Activated CD8-positive, alpha-beta T cell treated with anti-CD3 and anti-CD28 coated beads, Interleukin-2, amount 10 ng/mL, durations not matched to agents 7 days and 5 days (primary cell): Measurements from ENCODE around the gene THOC2. TPM values are rescaled to one million over a fixed set of nuclear protein-coding genes. Genes with fewer than 3 reads are reported as not detected.
"Not testable (repeated sequence)": the region's sequence is repeated elsewhere in the genome, so short reads cannot be mapped to it uniquely, and the experiment has no call there.

Source experiments
- ATAC-seq: fragments of 150-1000 bp; cut with Tn5 transposase; one replicate; pipeline ENCODE4 v1.10.0; 2021; ENCODE audit warnings: moderate library complexity
- CTCF ChIA-PET: fragments of 350-600 bp; sonication (Branson Sonifier 250); formaldehyde crosslinking; loops from one replicate; lab custom pipeline; 2021; ENCODE audit warnings: antibody characterized with exemption; lab: Charles Lee
- POLR2A ChIA-PET: fragments of 350-600 bp; sonication (Branson Sonifier 250); formaldehyde crosslinking; loops from one replicate; lab custom pipeline; 2021; ENCODE audit warnings: antibody characterized with exemption; lab: Charles Lee
- DNase-seq: peaks from one replicate; pipeline ENCODE4 v3.0.0-alpha.2; 2020
- H3K27ac Mint-ChIP-seq: one replicate; pipeline ENCODE4 v1.8.0; 2021; ENCODE audit warnings: mild to moderate bottlenecking, mixed read lengths
- H3K27me3 Mint-ChIP-seq: one replicate; pipeline ENCODE4 v1.8.0; 2021; ENCODE audit warnings: low read depth, mixed read lengths
- H3K36me3 Mint-ChIP-seq: one replicate; pipeline ENCODE4 v1.8.0; 2021; ENCODE audit warnings: low read depth, mixed read lengths
- H3K4me1 Mint-ChIP-seq: one replicate; pipeline ENCODE4 v1.8.0; 2021; ENCODE audit warnings: low read depth, mixed read lengths
- H3K4me3 Mint-ChIP-seq: one replicate; pipeline ENCODE4 v1.8.0; 2021; ENCODE audit warnings: mild to moderate bottlenecking, mixed read lengths
- H3K9me3 Mint-ChIP-seq: one replicate; pipeline ENCODE4 v1.8.0; 2022; ENCODE audit warnings: mixed read lengths; ENCODE audit not compliant: insufficient read depth
- total RNA-seq, 2 experiments: library from RNA; stranded (reverse); gene quantifications; one replicate each; pipeline ENCODE4 v1.2.3, GENCODE V29; 2021

Gene THOC2
- total RNA-seq, 2 experiments from 2014 or later = 78.9 to 83.4 TPM

- POLR2A ChIA-PET, H3K4me3 Mint-ChIP-seq, DNase-seq, H3K27me3 Mint-ChIP-seq, ATAC-seq, CTCF ChIA-PET, H3K9me3 Mint-ChIP-seq: not testable (repeated sequence)
- H3K4me1 Mint-ChIP-seq = peaks cover 17% of the 10 kb centered on the region
- H3K36me3 Mint-ChIP-seq = peaks cover 35% of the 10 kb centered on the region
- peak overlapping the region; percentile 12 for H3K27ac Mint-ChIP-seq
Measured at GRCh38 chrX:123648811-123649181, 84.1 kb downstream of the THOC2 start.

- DNase-seq (peak; percentile 20), ATAC-seq (no peak)
- peaks cover 17% of the 10 kb centered on the region for H3K4me1 Mint-ChIP-seq
- no peak overlapping the region for H3K27ac Mint-ChIP-seq
- ChIA-PET CTCF (no interaction called here), POLR2A (no interaction called here)
- H3K4me3 Mint-ChIP-seq = no peak overlapping the region
- H3K36me3 Mint-ChIP-seq = peaks cover 35% of the 10 kb centered on the region
- no peaks in the 10 kb centered on the region for H3K9me3 Mint-ChIP-seq
- no peaks in the 10 kb centered on the region for H3K27me3 Mint-ChIP-seq
Measured at GRCh38 chrX:123648028-123648810, 84.6 kb downstream of the THOC2 start.

GRCh38 chrX:123647244-123647643 lies 85.6 kb downstream of the THOC2 start:
- Mint-ChIP-seq H3K27ac (no peak overlapping the region), H3K36me3 (peaks cover 27% of the 10 kb centered on the region), H3K4me1 (peaks cover 17% of the 10 kb centered on the region), H3K9me3 (no peaks in the 10 kb centered on the region), H3K27me3 (no peaks in the 10 kb centered on the region), H3K4me3 (no peak overlapping the region)
- POLR2A ChIA-PET = no interaction called here
- DNase-seq (no peak), ATAC-seq (no peak)
- CTCF ChIA-PET = no interaction called here

GRCh38 chrX:123629502-123629901 lies 103.3 kb downstream of the THOC2 start:
- no peak overlapping the region for H3K4me3 Mint-ChIP-seq

GRCh38 chrX:123626962-123627361 lies 105.9 kb downstream of the THOC2 start:
- DNase-seq (no peak), ATAC-seq (no peak)
- H3K4me3 Mint-ChIP-seq = no peak overlapping the region
- H3K4me1 Mint-ChIP-seq = peaks cover 15% of the 10 kb centered on the region
- no peaks in the 10 kb centered on the region for H3K27me3 Mint-ChIP-seq
- POLR2A ChIA-PET = no interaction called here
- H3K36me3 Mint-ChIP-seq = peaks cover 41% of the 10 kb centered on the region
- H3K9me3 Mint-ChIP-seq = no peaks in the 10 kb centered on the region
- no peak overlapping the region for H3K27ac Mint-ChIP-seq
- CTCF ChIA-PET = no interaction called here

More at GRCh38 chrX:123629502-123629901, 103.3 kb downstream of the THOC2 start:
- Mint-ChIP-seq H3K9me3 (no peaks in the 10 kb centered on the region), H3K4me1 (peaks cover 15% of the 10 kb centered on the region), H3K27me3 (no peaks in the 10 kb centered on the region), H3K27ac (no peak overlapping the region), H3K36me3 (peaks cover 45% of the 10 kb centered on the region)
- ATAC-seq (no peak), DNase-seq (no peak)
- ChIA-PET POLR2A (no interaction called here), CTCF (no interaction called here)

GRCh38 chrX:123625952-123626351 lies 106.9 kb downstream of the THOC2 start:
- H3K9me3 Mint-ChIP-seq = no peaks in the 10 kb centered on the region
- DNase-seq (no peak), ATAC-seq (no peak)
- H3K27me3 Mint-ChIP-seq = no peaks in the 10 kb centered on the region
- CTCF ChIA-PET = no interaction called here
- H3K4me1 Mint-ChIP-seq = peaks cover 15% of the 10 kb centered on the region
- POLR2A ChIA-PET = no interaction called here
- H3K4me3 Mint-ChIP-seq = no peak overlapping the region
- no peak overlapping the region for H3K27ac Mint-ChIP-seq
- peaks cover 38% of the 10 kb centered on the region for H3K36me3 Mint-ChIP-seq

- Mint-ChIP-seq H3K9me3 (no peaks in the 10 kb centered on the region), H3K4me1 (peaks cover 15% of the 10 kb centered on the region), H3K27ac (no peak overlapping the region), H3K27me3 (no peaks in the 10 kb centered on the region), H3K36me3 (peaks cover 39% of the 10 kb centered on the region), H3K4me3 (no peak overlapping the region)
- ATAC-seq (no peak), DNase-seq (no peak)
- ChIA-PET CTCF (no interaction called here), POLR2A (no interaction called here)
Measured at GRCh38 chrX:123625477-123625876, 107.4 kb downstream of the THOC2 start.

GRCh38 chrX:123617007-123617406 lies 115.8 kb downstream of the THOC2 start:
- Mint-ChIP-seq H3K27ac (no peak overlapping the region), H3K27me3 (no peaks in the 10 kb centered on the region), H3K4me3 (no peak overlapping the region), H3K9me3 (no peaks in the 10 kb centered on the region), H3K4me1 (no peaks in the 10 kb centered on the region), H3K36me3 (peaks cover 27% of the 10 kb centered on the region)
- ChIA-PET CTCF (interaction anchor here (1.1 kb wide), 1 partner anchor 12 kb away, joined by 3 read pairs; no protein-coding TSS in a partner anchor), POLR2A (no interaction called here)
- no peak for DNase-seq
- ATAC-seq = no peak

GRCh38 chrX:123610915-123611314 lies 121.9 kb downstream of the THOC2 start:
- Mint-ChIP-seq H3K27me3 (no peaks in the 10 kb centered on the region), H3K4me3 (no peak overlapping the region), H3K9me3 (no peaks in the 10 kb centered on the region), H3K36me3 (peaks cover 30% of the 10 kb centered on the region), H3K27ac (peak overlapping the region; percentile 29), H3K4me1 (no peaks in the 10 kb centered on the region)
- CTCF ChIA-PET = no interaction called here
- POLR2A ChIA-PET = no interaction called here
- DNase-seq = no peak
- no peak for ATAC-seq

GRCh38 chrX:123607806-123608205 lies 125.0 kb downstream of the THOC2 start:
- Mint-ChIP-seq H3K4me3 (no peak overlapping the region), H3K9me3 (no peaks in the 10 kb centered on the region), H3K4me1 (no peaks in the 10 kb centered on the region), H3K36me3 (peaks cover 32% of the 10 kb centered on the region), H3K27ac (no peak overlapping the region), H3K27me3 (no peaks in the 10 kb centered on the region)
- no peak for ATAC-seq
- no peak for DNase-seq
- POLR2A ChIA-PET = no interaction called here
- CTCF ChIA-PET = interaction anchor here (0.6 kb wide), 1 partner anchor 577 kb away, joined by 3 read pairs; no protein-coding TSS in a partner anchor

- no peak overlapping the region for H3K27ac Mint-ChIP-seq
- no peak overlapping the region for H3K4me3 Mint-ChIP-seq
- DNase-seq (no peak), ATAC-seq (no peak)
- H3K27me3 Mint-ChIP-seq = no peaks in the 10 kb centered on the region
- H3K9me3 Mint-ChIP-seq = no peaks in the 10 kb centered on the region
- H3K4me1 Mint-ChIP-seq = no peaks in the 10 kb centered on the region
- ChIA-PET POLR2A (no interaction called here), CTCF (no interaction called here)
- H3K36me3 Mint-ChIP-seq = peaks cover 34% of the 10 kb centered on the region
Measured at GRCh38 chrX:123607270-123607669, 125.6 kb downstream of the THOC2 start.

GRCh38 chrX:123603491-123603890 lies 129.4 kb downstream of the THOC2 start:
- Mint-ChIP-seq H3K4me3 (no peak overlapping the region), H3K9me3 (no peaks in the 10 kb centered on the region), H3K27me3 (no peaks in the 10 kb centered on the region), H3K27ac (no peak overlapping the region), H3K36me3 (peaks cover 33% of the 10 kb centered on the region), H3K4me1 (no peaks in the 10 kb centered on the region)
- POLR2A ChIA-PET = no interaction called here
- DNase-seq = no peak
- CTCF ChIA-PET = no interaction called here
- ATAC-seq = no peak
